Measurements from ENCODE around the gene UBE2M. TPM values are rescaled to one million over a fixed set of nuclear protein-coding genes. Genes with fewer than 3 reads are reported as not detected.

The UBE2M gene
- total RNA-seq, 1 donor from 2014 or later = 118 TPM

- H3K36me3 Mint-ChIP-seq (ENCODE audit: unreplicated experiment) = no peaks in the 10 kb centered on the region
- peaks cover 11% of the 10 kb centered on the region for H3K4me1 Mint-ChIP-seq (ENCODE audit: low read depth, unreplicated experiment)
- H3K9me3 Mint-ChIP-seq (ENCODE audit: unreplicated experiment) = peaks cover 11% of the 10 kb centered on the region
- H3K4me3 Mint-ChIP-seq (ENCODE audit: unreplicated experiment) = peak overlapping the region; percentile 88
- H3K27ac Mint-ChIP-seq (ENCODE audit: unreplicated experiment) = peak overlapping the region; percentile 76
- DNase-seq = peak; percentile 76
- TF ChIP-seq CTCF (IDR thresholded peaks at IDR 0.05; ENCODE audit: partially characterized antibody, unreplicated experiment) = no peak
- peaks cover 9% of the 10 kb centered on the region for H3K27me3 Mint-ChIP-seq (ENCODE audit: unreplicated experiment)
Observed at GRCh38 chr19:58563034-58563573, 4.7 kb upstream of the UBE2M start.

- Mint-ChIP-seq H3K36me3 (ENCODE audit: unreplicated experiment) (no peaks in the 10 kb centered on the region), H3K4me1 (ENCODE audit: low read depth, unreplicated experiment) (peaks cover 11% of the 10 kb centered on the region), H3K4me3 (ENCODE audit: unreplicated experiment) (peak overlapping the region; percentile 88), H3K9me3 (ENCODE audit: unreplicated experiment) (peaks cover 15% of the 10 kb centered on the region), H3K27me3 (ENCODE audit: unreplicated experiment) (peaks cover 13% of the 10 kb centered on the region), H3K27ac (ENCODE audit: unreplicated experiment) (peak overlapping the region; percentile 76)
- no peak for TF ChIP-seq CTCF (IDR thresholded peaks at IDR 0.05; ENCODE audit: partially characterized antibody, unreplicated experiment)
- DNase-seq = peak; percentile 64
Observed at GRCh38 chr19:58562122-58563033, 4.0 kb upstream of the UBE2M start.

- Mint-ChIP-seq H3K9me3 (ENCODE audit: unreplicated experiment) (peaks cover 15% of the 10 kb centered on the region), H3K27me3 (ENCODE audit: unreplicated experiment) (peaks cover 13% of the 10 kb centered on the region), H3K27ac (ENCODE audit: unreplicated experiment) (no peak overlapping the region), H3K4me1 (ENCODE audit: low read depth, unreplicated experiment) (peaks cover 12% of the 10 kb centered on the region), H3K4me3 (ENCODE audit: unreplicated experiment) (peak overlapping the region; percentile 88), H3K36me3 (ENCODE audit: unreplicated experiment) (no peaks in the 10 kb centered on the region)
- no peak for DNase-seq
- TF ChIP-seq CTCF (IDR thresholded peaks at IDR 0.05; ENCODE audit: partially characterized antibody, unreplicated experiment) = no peak
Observed at GRCh38 chr19:58561373-58562121, 3.1 kb upstream of the UBE2M start.

- no peaks in the 10 kb centered on the region for H3K36me3 Mint-ChIP-seq (ENCODE audit: unreplicated experiment)
- no peak for DNase-seq
- H3K27ac Mint-ChIP-seq (ENCODE audit: unreplicated experiment) = no peak overlapping the region
- H3K4me3 Mint-ChIP-seq (ENCODE audit: unreplicated experiment) = no peak overlapping the region
- peaks cover 9% of the 10 kb centered on the region for H3K27me3 Mint-ChIP-seq (ENCODE audit: unreplicated experiment)
- peaks cover 16% of the 10 kb centered on the region for H3K4me1 Mint-ChIP-seq (ENCODE audit: low read depth, unreplicated experiment)
- no peak for TF ChIP-seq CTCF (IDR thresholded peaks at IDR 0.05; ENCODE audit: partially characterized antibody, unreplicated experiment)
- peaks cover 15% of the 10 kb centered on the region for H3K9me3 Mint-ChIP-seq (ENCODE audit: unreplicated experiment)
Observed at GRCh38 chr19:58560921-58561320, 2.5 kb upstream of the UBE2M start.

All from glutamatergic neuron (in vitro differentiated cells).